WTC11 (cell line): ENCODE data around the gene TRNAU1AP. TPM values are rescaled to one million over a fixed set of nuclear protein-coding genes. Genes with fewer than 3 reads are reported as not detected.
"Not testable (repeated sequence)": the region's sequence is repeated elsewhere in the genome, so short reads cannot be mapped to it uniquely, and the experiment has no call there.

ENCODE experiments used
- ATAC-seq: fragments of 200-7000 bp; cut with Tn5 transposase; 2 replicates; pipeline ENCODE4 v1.10.0; 2021; ENCODE audit warnings: mild to moderate bottlenecking, moderate library complexity
- CTCF ChIA-PET: fragments of 300-600 bp; sonication (Branson Sonifier 250); formaldehyde crosslinking; loops from one replicate; lab custom pipeline; 2021; ENCODE audit warnings: antibody characterized with exemption; lab: Charles Lee
- POLR2A ChIA-PET: fragments of 350-600 bp; sonication (Branson Sonifier 250); formaldehyde crosslinking; loops from one replicate; lab custom pipeline; 2021; ENCODE audit warnings: antibody characterized with exemption; lab: Charles Lee
- DNase-seq: peaks from one replicate; pipeline ENCODE4 v3.0.0; 2021; ENCODE audit warnings: low spot score
- H3K27ac Mint-ChIP-seq: 2 replicates; pipeline ENCODE4 v1.8.0; 2021; ENCODE audit warnings: mixed read lengths
- H3K27me3 Mint-ChIP-seq: 2 replicates; pipeline ENCODE4 v1.8.0; 2021; ENCODE audit warnings: low read depth, mild to moderate bottlenecking, moderate library complexity, mixed read lengths
- H3K36me3 Mint-ChIP-seq: 2 replicates; pipeline ENCODE4 v1.8.0; 2021; ENCODE audit warnings: mixed read lengths
- H3K4me1 Mint-ChIP-seq: 2 replicates; pipeline ENCODE4 v1.8.0; 2022; ENCODE audit warnings: mixed read lengths
- H3K4me3 Mint-ChIP-seq: 2 replicates; pipeline ENCODE4 v1.8.0; 2021; ENCODE audit warnings: mild to moderate bottlenecking, moderate library complexity, mixed read lengths
- H3K9me3 Mint-ChIP-seq: 2 replicates; pipeline ENCODE4 v1.8.0; 2021; ENCODE audit warnings: mixed read lengths
- ATF1 ChIP-seq: sonication (generic); formaldehyde crosslinking; IDR thresholded peaks from 2 replicates; pipeline ENCODE4 v1.8.1; 2023; ENCODE audit warnings: mild to moderate bottlenecking, moderate library complexity, missing genetic modification reagents
- ELF4 ChIP-seq: sonication (generic); formaldehyde crosslinking; IDR thresholded peaks from 2 replicates; pipeline ENCODE4 v1.8.1; 2022; ENCODE audit warnings: low read depth, mild to moderate bottlenecking, moderate library complexity, missing genetic modification reagents
- ESRRA ChIP-seq: sonication (generic); formaldehyde crosslinking; IDR thresholded peaks from 2 replicates; pipeline ENCODE4 v1.8.1; 2022; ENCODE audit warnings: mild to moderate bottlenecking, missing genetic modification reagents, borderline replicate concordance
- NFE2L1 ChIP-seq: sonication (generic); formaldehyde crosslinking; IDR thresholded peaks from 2 replicates; pipeline ENCODE4 v1.8.1; 2023; ENCODE audit warnings: missing genetic modification reagents
- PRRX2 ChIP-seq: fragments of 250-450 bp; sonication (Bioruptor Pico); IDR thresholded peaks from 2 replicates; pipeline ENCODE4 v1.8.0; 2021; ENCODE audit warnings: mild to moderate bottlenecking
- RORB ChIP-seq: fragments of 250-450 bp; sonication (Bioruptor Pico); IDR thresholded peaks from 2 replicates; pipeline ENCODE4 v1.9.0; 2021; ENCODE audit warnings: mild to moderate bottlenecking
- SOX15 ChIP-seq: fragments of 250-450 bp; sonication (Bioruptor Pico); IDR thresholded peaks from 2 replicates; pipeline ENCODE4 v1.9.0; 2021; ENCODE audit warnings: mild to moderate bottlenecking
- TEAD1 ChIP-seq: sonication (generic); formaldehyde crosslinking; IDR thresholded peaks from 2 replicates; pipeline ENCODE4 v1.8.0; 2022; ENCODE audit warnings: mild to moderate bottlenecking, missing genetic modification reagents
- TP53 ChIP-seq: sonication (generic); formaldehyde crosslinking; IDR thresholded peaks from 2 replicates; pipeline ENCODE4 v1.8.1; 2023; ENCODE audit warnings: mild to moderate bottlenecking, missing genetic modification reagents
- ZNF219 ChIP-seq: sonication (generic); formaldehyde crosslinking; IDR thresholded peaks from 2 replicates; pipeline ENCODE4 v1.8.0; 2023; ENCODE audit warnings: missing genetic modification reagents, mild to moderate bottlenecking, borderline replicate concordance
- ZNF416 ChIP-seq: fragments of 250-450 bp; sonication (Bioruptor Pico); IDR thresholded peaks from 2 replicates; pipeline ENCODE4 v1.9.0; 2021; ENCODE audit warnings: mild to moderate bottlenecking, inconsistent platforms
- total RNA-seq: library from RNA; stranded (reverse); gene quantifications from 3 replicates; pipeline ENCODE4 v1.2.3, GENCODE V29; 2021
- TF ChIP-seq, protein P1 (sequence below): fragments of 250-450 bp; sonication (Bioruptor Pico); IDR thresholded peaks from 2 replicates; pipeline ENCODE4 v1.9.0; 2021; ENCODE audit warnings: mild to moderate bottlenecking
- TF ChIP-seq, protein P2 (sequence below): sonication (generic); formaldehyde crosslinking; IDR thresholded peaks from 2 replicates; pipeline ENCODE4 v1.8.1; 2022; ENCODE audit warnings: low read depth, mild to moderate bottlenecking, moderate library complexity, missing genetic modification reagents, borderline replicate concordance
- TF ChIP-seq, protein P3 (sequence below): fragments of 250-450 bp; sonication (Bioruptor Pico); IDR thresholded peaks from 2 replicates; pipeline ENCODE4 v1.9.0; 2021; ENCODE audit warnings: mild to moderate bottlenecking, borderline replicate concordance
- TF ChIP-seq, protein P4 (sequence below): sonication (generic); formaldehyde crosslinking; IDR thresholded peaks from 2 replicates; pipeline ENCODE4 v1.8.0; 2022; ENCODE audit warnings: missing genetic modification reagents
- TF ChIP-seq, protein P5 (sequence below): fragments of 250-450 bp; sonication (Bioruptor Pico); IDR thresholded peaks from 2 replicates; pipeline ENCODE4 v1.8.0; 2021; ENCODE audit warnings: mild to moderate bottlenecking
- TF ChIP-seq, protein P6 (sequence below): sonication (generic); formaldehyde crosslinking; IDR thresholded peaks from 2 replicates; pipeline ENCODE4 v1.8.1; 2022; ENCODE audit warnings: low read depth, missing genetic modification reagents, borderline replicate concordance

Gene TRNAU1AP
- total RNA-seq, 1 experiment from 2014 or later, result 30.4 TPM

DNA sequence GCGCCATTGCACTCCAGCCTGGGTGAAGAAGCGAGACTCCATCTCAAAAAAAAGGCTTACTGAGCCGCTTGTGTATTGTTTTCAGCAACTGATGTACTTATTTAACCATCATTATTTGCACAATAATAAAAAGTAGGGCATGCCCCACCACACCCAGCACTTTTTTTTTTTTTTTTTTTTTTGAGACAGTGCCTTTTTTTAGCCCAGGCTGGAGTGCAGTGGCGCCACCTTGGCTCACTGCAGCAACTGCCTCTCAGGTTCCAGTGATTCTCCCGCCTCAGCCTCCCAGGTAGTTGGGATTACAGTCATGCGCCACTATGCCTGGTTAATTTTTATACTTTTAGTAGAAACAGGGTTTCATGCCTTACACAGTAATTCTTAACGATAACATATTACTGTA is 12.2 kb upstream of the TRNAU1AP start:
- no peak overlapping the region for H3K4me3 Mint-ChIP-seq
- ATAC-seq, result peak; percentile 29
- peaks cover 25% of the 10 kb centered on the region for H3K36me3 Mint-ChIP-seq
- ChIA-PET POLR2A (no interaction called here), CTCF (interaction anchor here (1.3 kb wide), 1 partner anchor 62 kb away, joined by 6 read pairs; no protein-coding TSS in a partner anchor)
- H3K27me3 Mint-ChIP-seq, result no peaks in the 10 kb centered on the region
- no peaks in the 10 kb centered on the region for H3K9me3 Mint-ChIP-seq
- TF ChIP-seq ZNF416, result no peak
- no peak for TF ChIP-seq SOX15 (CRISPR knock-in tag)
- TF ChIP-seq, protein P1, sequence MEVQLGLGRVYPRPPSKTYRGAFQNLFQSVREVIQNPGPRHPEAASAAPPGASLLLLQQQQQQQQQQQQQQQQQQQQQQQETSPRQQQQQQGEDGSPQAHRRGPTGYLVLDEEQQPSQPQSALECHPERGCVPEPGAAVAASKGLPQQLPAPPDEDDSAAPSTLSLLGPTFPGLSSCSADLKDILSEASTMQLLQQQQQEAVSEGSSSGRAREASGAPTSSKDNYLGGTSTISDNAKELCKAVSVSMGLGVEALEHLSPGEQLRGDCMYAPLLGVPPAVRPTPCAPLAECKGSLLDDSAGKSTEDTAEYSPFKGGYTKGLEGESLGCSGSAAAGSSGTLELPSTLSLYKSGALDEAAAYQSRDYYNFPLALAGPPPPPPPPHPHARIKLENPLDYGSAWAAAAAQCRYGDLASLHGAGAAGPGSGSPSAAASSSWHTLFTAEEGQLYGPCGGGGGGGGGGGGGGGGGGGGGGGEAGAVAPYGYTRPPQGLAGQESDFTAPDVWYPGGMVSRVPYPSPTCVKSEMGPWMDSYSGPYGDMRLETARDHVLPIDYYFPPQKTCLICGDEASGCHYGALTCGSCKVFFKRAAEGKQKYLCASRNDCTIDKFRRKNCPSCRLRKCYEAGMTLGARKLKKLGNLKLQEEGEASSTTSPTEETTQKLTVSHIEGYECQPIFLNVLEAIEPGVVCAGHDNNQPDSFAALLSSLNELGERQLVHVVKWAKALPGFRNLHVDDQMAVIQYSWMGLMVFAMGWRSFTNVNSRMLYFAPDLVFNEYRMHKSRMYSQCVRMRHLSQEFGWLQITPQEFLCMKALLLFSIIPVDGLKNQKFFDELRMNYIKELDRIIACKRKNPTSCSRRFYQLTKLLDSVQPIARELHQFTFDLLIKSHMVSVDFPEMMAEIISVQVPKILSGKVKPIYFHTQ, result no peak
- TF ChIP-seq PRRX2, result no peak
- TF ChIP-seq, protein P2, sequence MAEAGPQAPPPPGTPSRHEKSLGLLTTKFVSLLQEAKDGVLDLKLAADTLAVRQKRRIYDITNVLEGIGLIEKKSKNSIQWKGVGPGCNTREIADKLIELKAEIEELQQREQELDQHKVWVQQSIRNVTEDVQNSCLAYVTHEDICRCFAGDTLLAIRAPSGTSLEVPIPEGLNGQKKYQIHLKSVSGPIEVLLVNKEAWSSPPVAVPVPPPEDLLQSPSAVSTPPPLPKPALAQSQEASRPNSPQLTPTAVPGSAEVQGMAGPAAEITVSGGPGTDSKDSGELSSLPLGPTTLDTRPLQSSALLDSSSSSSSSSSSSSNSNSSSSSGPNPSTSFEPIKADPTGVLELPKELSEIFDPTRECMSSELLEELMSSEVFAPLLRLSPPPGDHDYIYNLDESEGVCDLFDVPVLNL, result no peak
- no peak for TF ChIP-seq ESRRA
- no peak overlapping the region for H3K27ac Mint-ChIP-seq
- no peaks in the 10 kb centered on the region for H3K4me1 Mint-ChIP-seq
- DNase-seq, result no peak

DNA sequence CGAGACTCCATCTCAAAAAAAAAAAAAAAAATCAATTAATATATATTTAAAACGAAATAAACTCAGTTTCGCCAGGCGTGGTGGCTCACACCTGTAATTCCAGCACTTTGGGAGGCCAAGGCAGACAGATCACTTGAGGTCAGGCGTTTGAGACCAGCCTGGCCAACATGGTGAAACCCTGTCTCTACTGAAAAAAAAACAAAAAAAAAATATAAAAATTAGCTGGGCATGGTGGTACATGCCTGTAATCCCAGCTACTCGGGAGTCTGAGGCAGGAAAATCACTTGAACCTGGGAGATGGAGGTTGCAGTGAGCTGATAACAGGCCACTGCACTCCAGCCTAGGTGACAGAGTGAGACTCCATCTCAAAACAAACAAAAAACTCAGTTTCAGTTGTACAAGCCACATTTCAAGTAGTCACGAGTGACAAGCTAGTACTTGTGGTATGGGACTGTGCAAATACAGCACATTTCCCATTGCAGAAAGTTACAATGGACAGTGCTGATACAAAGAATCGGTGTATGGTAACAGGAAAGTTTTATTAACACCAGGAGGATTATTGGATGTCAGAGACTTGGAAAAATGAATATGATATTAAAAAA is 11.4 kb upstream of the TRNAU1AP start:
- peak overlapping the region; percentile 89 for H3K27ac Mint-ChIP-seq
- DNase-seq, POLR2A ChIA-PET, H3K4me1 Mint-ChIP-seq, H3K27me3 Mint-ChIP-seq, H3K9me3 Mint-ChIP-seq, ATAC-seq, H3K4me3 Mint-ChIP-seq: not testable (repeated sequence)
- peaks cover 17% of the 10 kb centered on the region for H3K36me3 Mint-ChIP-seq
- CTCF ChIA-PET, result interaction anchor here (0.6 to 1.3 kb wide), 2 partner anchors 61 to 429 kb away, joined by 3 to 6 read pairs; no protein-coding TSS in a partner anchor

DNA sequence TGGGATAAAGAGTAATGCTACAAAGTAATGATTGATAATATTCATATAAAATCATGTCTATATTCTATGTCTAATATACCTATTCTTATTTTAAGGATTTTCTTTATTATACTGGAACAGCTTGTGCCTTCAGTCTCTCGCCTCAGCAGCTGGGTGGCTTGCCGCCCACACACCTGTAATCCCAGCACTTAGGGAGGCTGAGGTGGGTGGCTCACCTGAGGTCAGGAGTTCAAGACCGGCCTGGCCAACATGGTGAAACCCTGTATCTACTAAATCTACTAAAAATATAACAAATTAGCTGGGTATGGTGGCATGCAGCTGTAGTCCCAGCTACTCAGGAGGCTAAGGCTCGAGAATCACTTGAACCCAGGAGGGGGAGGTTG is 7.6 kb upstream of the TRNAU1AP start:
- no peaks in the 10 kb centered on the region for H3K4me1 Mint-ChIP-seq
- H3K9me3 Mint-ChIP-seq, result no peaks in the 10 kb centered on the region
- ATAC-seq (no peak), DNase-seq (no peak)
- no peaks in the 10 kb centered on the region; the same call in 1 of the 2 replicates for H3K27me3 Mint-ChIP-seq
- ChIA-PET CTCF (interaction anchor here (2.1 kb wide), 1 partner anchor 57 kb away, joined by 6 read pairs; no protein-coding TSS in a partner anchor), POLR2A (interaction anchor here (1.2 kb wide), 1 partner anchor 37 kb away, joined by 5 read pairs; no protein-coding TSS in a partner anchor)
- no peak overlapping the region for H3K4me3 Mint-ChIP-seq
- no peaks in the 10 kb centered on the region for H3K36me3 Mint-ChIP-seq
- H3K27ac Mint-ChIP-seq, result no peak overlapping the region
- TF ChIP-seq, protein P3, sequence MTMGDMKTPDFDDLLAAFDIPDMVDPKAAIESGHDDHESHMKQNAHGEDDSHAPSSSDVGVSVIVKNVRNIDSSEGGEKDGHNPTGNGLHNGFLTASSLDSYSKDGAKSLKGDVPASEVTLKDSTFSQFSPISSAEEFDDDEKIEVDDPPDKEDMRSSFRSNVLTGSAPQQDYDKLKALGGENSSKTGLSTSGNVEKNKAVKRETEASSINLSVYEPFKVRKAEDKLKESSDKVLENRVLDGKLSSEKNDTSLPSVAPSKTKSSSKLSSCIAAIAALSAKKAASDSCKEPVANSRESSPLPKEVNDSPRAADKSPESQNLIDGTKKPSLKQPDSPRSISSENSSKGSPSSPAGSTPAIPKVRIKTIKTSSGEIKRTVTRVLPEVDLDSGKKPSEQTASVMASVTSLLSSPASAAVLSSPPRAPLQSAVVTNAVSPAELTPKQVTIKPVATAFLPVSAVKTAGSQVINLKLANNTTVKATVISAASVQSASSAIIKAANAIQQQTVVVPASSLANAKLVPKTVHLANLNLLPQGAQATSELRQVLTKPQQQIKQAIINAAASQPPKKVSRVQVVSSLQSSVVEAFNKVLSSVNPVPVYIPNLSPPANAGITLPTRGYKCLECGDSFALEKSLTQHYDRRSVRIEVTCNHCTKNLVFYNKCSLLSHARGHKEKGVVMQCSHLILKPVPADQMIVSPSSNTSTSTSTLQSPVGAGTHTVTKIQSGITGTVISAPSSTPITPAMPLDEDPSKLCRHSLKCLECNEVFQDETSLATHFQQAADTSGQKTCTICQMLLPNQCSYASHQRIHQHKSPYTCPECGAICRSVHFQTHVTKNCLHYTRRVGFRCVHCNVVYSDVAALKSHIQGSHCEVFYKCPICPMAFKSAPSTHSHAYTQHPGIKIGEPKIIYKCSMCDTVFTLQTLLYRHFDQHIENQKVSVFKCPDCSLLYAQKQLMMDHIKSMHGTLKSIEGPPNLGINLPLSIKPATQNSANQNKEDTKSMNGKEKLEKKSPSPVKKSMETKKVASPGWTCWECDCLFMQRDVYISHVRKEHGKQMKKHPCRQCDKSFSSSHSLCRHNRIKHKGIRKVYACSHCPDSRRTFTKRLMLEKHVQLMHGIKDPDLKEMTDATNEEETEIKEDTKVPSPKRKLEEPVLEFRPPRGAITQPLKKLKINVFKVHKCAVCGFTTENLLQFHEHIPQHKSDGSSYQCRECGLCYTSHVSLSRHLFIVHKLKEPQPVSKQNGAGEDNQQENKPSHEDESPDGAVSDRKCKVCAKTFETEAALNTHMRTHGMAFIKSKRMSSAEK (CRISPR knock-in tag), result no peak
- TF ChIP-seq TEAD1 (CRISPR knock-in tag), result no peak
- TF ChIP-seq ZNF219, result no peak
- no peak for TF ChIP-seq ELF4 (CRISPR knock-in tag)
- no peak for TF ChIP-seq TP53 (CRISPR knock-in tag)
- no peak for TF ChIP-seq RORB (CRISPR knock-in tag)
- TF ChIP-seq, protein P4, sequence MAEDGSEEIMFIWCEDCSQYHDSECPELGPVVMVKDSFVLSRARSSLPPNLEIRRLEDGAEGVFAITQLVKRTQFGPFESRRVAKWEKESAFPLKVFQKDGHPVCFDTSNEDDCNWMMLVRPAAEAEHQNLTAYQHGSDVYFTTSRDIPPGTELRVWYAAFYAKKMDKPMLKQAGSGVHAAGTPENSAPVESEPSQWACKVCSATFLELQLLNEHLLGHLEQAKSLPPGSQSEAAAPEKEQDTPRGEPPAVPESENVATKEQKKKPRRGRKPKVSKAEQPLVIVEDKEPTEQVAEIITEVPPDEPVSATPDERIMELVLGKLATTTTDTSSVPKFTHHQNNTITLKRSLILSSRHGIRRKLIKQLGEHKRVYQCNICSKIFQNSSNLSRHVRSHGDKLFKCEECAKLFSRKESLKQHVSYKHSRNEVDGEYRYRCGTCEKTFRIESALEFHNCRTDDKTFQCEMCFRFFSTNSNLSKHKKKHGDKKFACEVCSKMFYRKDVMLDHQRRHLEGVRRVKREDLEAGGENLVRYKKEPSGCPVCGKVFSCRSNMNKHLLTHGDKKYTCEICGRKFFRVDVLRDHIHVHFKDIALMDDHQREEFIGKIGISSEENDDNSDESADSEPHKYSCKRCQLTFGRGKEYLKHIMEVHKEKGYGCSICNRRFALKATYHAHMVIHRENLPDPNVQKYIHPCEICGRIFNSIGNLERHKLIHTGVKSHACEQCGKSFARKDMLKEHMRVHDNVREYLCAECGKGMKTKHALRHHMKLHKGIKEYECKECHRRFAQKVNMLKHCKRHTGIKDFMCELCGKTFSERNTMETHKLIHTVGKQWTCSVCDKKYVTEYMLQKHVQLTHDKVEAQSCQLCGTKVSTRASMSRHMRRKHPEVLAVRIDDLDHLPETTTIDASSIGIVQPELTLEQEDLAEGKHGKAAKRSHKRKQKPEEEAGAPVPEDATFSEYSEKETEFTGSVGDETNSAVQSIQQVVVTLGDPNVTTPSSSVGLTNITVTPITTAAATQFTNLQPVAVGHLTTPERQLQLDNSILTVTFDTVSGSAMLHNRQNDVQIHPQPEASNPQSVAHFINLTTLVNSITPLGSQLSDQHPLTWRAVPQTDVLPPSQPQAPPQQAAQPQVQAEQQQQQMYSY (CRISPR knock-in tag), result no peak
- TF ChIP-seq NFE2L1 (CRISPR knock-in tag), result no peak
- no peak for TF ChIP-seq SOX15 (CRISPR knock-in tag)
- TF ChIP-seq, protein P5, sequence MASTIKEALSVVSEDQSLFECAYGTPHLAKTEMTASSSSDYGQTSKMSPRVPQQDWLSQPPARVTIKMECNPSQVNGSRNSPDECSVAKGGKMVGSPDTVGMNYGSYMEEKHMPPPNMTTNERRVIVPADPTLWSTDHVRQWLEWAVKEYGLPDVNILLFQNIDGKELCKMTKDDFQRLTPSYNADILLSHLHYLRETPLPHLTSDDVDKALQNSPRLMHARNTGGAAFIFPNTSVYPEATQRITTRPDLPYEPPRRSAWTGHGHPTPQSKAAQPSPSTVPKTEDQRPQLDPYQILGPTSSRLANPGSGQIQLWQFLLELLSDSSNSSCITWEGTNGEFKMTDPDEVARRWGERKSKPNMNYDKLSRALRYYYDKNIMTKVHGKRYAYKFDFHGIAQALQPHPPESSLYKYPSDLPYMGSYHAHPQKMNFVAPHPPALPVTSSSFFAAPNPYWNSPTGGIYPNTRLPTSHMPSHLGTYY (CRISPR knock-in tag), result no peak
- TF ChIP-seq ATF1 (CRISPR knock-in tag), result no peak
- TF ChIP-seq, protein P6, sequence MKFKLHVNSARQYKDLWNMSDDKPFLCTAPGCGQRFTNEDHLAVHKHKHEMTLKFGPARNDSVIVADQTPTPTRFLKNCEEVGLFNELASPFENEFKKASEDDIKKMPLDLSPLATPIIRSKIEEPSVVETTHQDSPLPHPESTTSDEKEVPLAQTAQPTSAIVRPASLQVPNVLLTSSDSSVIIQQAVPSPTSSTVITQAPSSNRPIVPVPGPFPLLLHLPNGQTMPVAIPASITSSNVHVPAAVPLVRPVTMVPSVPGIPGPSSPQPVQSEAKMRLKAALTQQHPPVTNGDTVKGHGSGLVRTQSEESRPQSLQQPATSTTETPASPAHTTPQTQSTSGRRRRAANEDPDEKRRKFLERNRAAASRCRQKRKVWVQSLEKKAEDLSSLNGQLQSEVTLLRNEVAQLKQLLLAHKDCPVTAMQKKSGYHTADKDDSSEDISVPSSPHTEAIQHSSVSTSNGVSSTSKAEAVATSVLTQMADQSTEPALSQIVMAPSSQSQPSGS (CRISPR knock-in tag), result no peak
